Measurements from ENCODE around the gene C15orf40. TPM values are rescaled to one million over a fixed set of nuclear protein-coding genes. Genes with fewer than 3 reads are reported as not detected.

C15orf40 gene
- total RNA-seq, 4 donors from 2014 or later, result 8.6 to 28.2 (median 22.5) TPM

DNA sequence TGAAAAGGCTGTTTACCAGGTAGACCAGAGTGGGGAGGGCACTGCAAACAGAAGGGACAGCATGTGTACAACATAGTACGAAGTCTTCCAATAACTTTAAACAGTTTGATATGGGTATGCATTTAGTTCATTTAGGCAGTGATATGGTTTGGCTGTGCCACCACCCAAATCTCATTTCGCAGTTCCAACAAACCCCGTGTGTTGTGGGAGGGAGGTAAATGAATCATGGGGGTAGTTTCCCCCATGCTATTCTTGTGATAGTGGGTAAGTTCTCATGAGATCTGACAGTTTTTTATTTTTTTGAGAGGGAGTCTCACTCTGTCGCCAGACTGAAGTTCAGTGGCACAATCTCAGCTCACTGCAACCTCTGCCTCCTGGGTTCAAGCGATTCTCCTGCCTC lies 33.0 kb downstream of the C15orf40 start:
- no peak for TF ChIP-seq CTCF (IDR thresholded peaks at IDR 0.05)
- no peak for TF ChIP-seq POLR2A (IDR thresholded peaks at IDR 0.05)
- 94 to 96% methylated on average over 5 of the region's 5 CpGs for WGBS, 2 donors
- DNase-seq (ENCODE audit: low spot score in 2 of 2), result no peak
- intact Hi-C loops (cut with DNase I; ENCODE audit: low total_unique reads), result no loop called here
- no peak overlapping the region for H3K4me3 ChIP-seq (ENCODE audit: low read depth, poor library complexity, severe bottlenecking)

DNA sequence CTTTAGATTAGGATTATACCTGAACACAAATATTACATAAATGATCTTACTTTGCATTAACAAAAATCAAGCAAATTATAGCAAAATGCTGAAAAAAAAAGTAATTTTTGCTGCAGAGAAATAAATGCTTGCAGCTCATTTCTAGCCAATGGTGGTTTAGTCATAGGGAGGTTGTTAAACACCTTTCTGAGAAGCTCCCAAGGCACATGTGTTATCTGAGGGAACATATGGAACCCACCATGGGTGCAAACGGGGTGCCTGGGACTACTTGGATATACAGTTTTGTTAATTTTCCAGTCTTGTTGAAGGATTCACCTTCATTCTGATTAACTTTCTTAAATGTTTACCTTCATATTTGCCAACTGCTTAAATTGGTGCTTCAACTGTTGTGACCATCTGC lies 34.4 kb downstream of the C15orf40 start:
- DNase-seq (ENCODE audit: low spot score in 2 of 2), result no peak
- no peak overlapping the region for H3K4me3 ChIP-seq (ENCODE audit: low read depth, poor library complexity, severe bottlenecking)
- WGBS, 2 donors, result 75 to 96% methylated on average over 1 of the region's 1 CpG
- TF ChIP-seq CTCF (IDR thresholded peaks at IDR 0.05) (no peak), POLR2A (IDR thresholded peaks at IDR 0.05) (no peak)
- intact Hi-C loops (cut with DNase I; ENCODE audit: low total_unique reads), result no loop called here

GRCh38 chr15:82972990-82973389 lies 38.4 kb downstream of the C15orf40 start:
- TF ChIP-seq CTCF (IDR thresholded peaks at IDR 0.05) (no peak), POLR2A (IDR thresholded peaks at IDR 0.05) (no peak)
- no peak overlapping the region for H3K4me3 ChIP-seq (ENCODE audit: low read depth, poor library complexity, severe bottlenecking)
- WGBS, 2 donors, result 90 to 97% methylated on average over 1 of the region's 1 CpG
- DNase-seq (ENCODE audit: low spot score in 2 of 2), result no peak
- intact Hi-C loops (cut with DNase I; ENCODE audit: low total_unique reads), result no loop called here

GRCh38 chr15:82971218-82971984 lies 40.0 kb downstream of the C15orf40 start:
- WGBS, 2 donors, result 82 to 90% methylated on average over 2 of the region's 2 CpGs
- no peak for TF ChIP-seq CTCF (IDR thresholded peaks at IDR 0.05)
- no peak for TF ChIP-seq POLR2A (IDR thresholded peaks at IDR 0.05)
- intact Hi-C loops (cut with DNase I; ENCODE audit: low total_unique reads), result no loop called here
- DNase-seq (ENCODE audit: low spot score in 2 of 2), result no peak
- H3K4me3 ChIP-seq (ENCODE audit: low read depth, poor library complexity, severe bottlenecking), result no peak overlapping the region

DNA sequence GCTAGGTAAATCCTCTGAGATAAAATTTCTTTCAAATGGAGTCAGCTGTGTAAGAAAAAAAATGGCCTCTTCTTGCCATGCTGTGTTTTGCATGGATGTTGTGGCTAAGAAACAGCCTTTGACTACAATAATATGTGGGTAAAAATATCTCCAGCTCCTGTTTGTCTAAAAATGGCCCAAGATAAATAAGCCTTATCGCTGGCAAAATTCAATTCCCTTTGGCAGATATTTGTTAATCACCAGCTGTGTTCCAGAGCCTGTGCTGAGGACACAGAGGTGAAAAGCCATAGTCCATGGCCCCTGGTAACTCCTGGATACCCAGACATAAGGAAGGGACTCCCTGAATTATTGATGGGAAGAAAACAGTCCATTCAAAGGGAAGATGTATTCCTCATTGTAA lies 40.7 kb downstream of the C15orf40 start:
- no peak for DNase-seq (ENCODE audit: low spot score in 2 of 2)
- intact Hi-C loops (cut with DNase I; ENCODE audit: low total_unique reads), result no loop called here
- no peak for TF ChIP-seq POLR2A (IDR thresholded peaks at IDR 0.05)
- TF ChIP-seq CTCF (IDR thresholded peaks at IDR 0.05), result no peak
- no peak overlapping the region for H3K4me3 ChIP-seq (ENCODE audit: low read depth, poor library complexity, severe bottlenecking)
- WGBS, 2 donors, result 83% methylated on average over 1 of the region's 1 CpG
